Measurements from ENCODE around the gene LRRC23.

- TF ChIP-seq CTCF (optimal IDR thresholded peaks at IDR 0.05 in 1 of 3, IDR thresholded peaks at IDR 0.05 in 1 of 3, conservative IDR thresholded peaks at IDR 0.05 in 1 of 3; ENCODE audit: extremely low read depth in 1 of 3, insufficient read depth in 2 of 3, low read length in 3 of 3): no peak
- no peak for TF ChIP-seq EZH2 (IDR thresholded peaks at IDR 0.05; ENCODE audit: low read length)
These were observed 37.7 kb downstream of the LRRC23 start for GRCh38 chr12:6942331-6942665.
